Keratinocyte (primary cell): ENCODE data around the gene FIBP. TPM values are rescaled to one million over a fixed set of nuclear protein-coding genes. Genes with fewer than 3 reads are reported as not detected.

Source experiments
- DNase-seq: peaks from one replicate; pipeline ENCODE4 v3.0.0-alpha.2; 2011; ENCODE audit warnings: low read depth, missing footprints, low spot score
- FAIRE-seq: peaks from 2 replicates; lab custom pipeline; 2011; peaks lifted over from hg19 to GRCh38; lab: Jason Lieb, UNC
- H2AFZ ChIP-seq: 2 replicates; pipeline ENCODE4 v1.6.0; 2012; ENCODE audit warnings: low read length, control low read depth, inconsistent platforms; ENCODE audit not compliant: control insufficient read depth
- H3K27ac ChIP-seq: 2 replicates; pipeline ENCODE4 v1.5.1; 2011; ENCODE audit warnings: low read length; ENCODE audit not compliant: control insufficient read depth, insufficient read depth
- H3K27me3 ChIP-seq: 3 replicates; pipeline ENCODE4 v1.6.0; 2011; ENCODE audit warnings: low read length; ENCODE audit not compliant: control insufficient read depth, insufficient read depth; ENCODE audit errors: extremely low read depth
- H3K36me3 ChIP-seq, 2 experiments: 2 replicates in 1 of 2; 3 replicates in 1 of 2; pipeline ENCODE4 v1.5.1; 2011; ENCODE audit warnings: low read length in 2 of 2, mild to moderate bottlenecking in 1 of 2; ENCODE audit not compliant: control insufficient read depth in 2 of 2, insufficient read depth in 2 of 2; ENCODE audit errors: extremely low read depth in 1 of 2
- H3K4me1 ChIP-seq: 3 replicates; pipeline ENCODE4 v1.5.1; 2011; ENCODE audit warnings: low read length; ENCODE audit not compliant: control insufficient read depth, insufficient read depth; ENCODE audit errors: extremely low read depth
- H3K4me2 ChIP-seq: 3 replicates; pipeline ENCODE4 v1.6.0; 2011; ENCODE audit warnings: low read depth, low read length; ENCODE audit not compliant: control insufficient read depth, insufficient read depth; ENCODE audit errors: extremely low read depth
- H3K4me3 ChIP-seq, 3 experiments: fragments of 200-600 bp in 1 of 3; sonication (generic) in 1 of 3; 2 replicates in 2 of 3; 3 replicates in 1 of 3; pipeline ENCODE4 v1.5.1; 2011 to 2016; ENCODE audit warnings: low read length in 3 of 3, mild to moderate bottlenecking in 3 of 3, control low read depth in 2 of 3, inconsistent platforms in 1 of 3, low read depth in 1 of 3, mixed read lengths in 1 of 3, mixed run types in 1 of 3, moderate library complexity in 1 of 3; ENCODE audit not compliant: control insufficient read depth in 2 of 3, insufficient read depth in 2 of 3; ENCODE audit errors: extremely low read depth in 1 of 3
- H3K79me2 ChIP-seq: 2 replicates; pipeline ENCODE4 v1.6.0; 2012; ENCODE audit warnings: low read length; ENCODE audit not compliant: control insufficient read depth, insufficient read depth
- H3K9ac ChIP-seq: 3 replicates; pipeline ENCODE4 v1.6.0; 2011; ENCODE audit warnings: low read length; ENCODE audit not compliant: control insufficient read depth, insufficient read depth; ENCODE audit errors: extremely low read depth
- H3K9me1 ChIP-seq: 3 replicates; pipeline ENCODE4 v1.6.0; 2011; ENCODE audit warnings: low read length; ENCODE audit not compliant: control insufficient read depth, insufficient read depth; ENCODE audit errors: extremely low read depth
- H3K9me3 ChIP-seq: 2 replicates; pipeline ENCODE4 v1.5.1; 2012; ENCODE audit warnings: low read depth, low read length; ENCODE audit not compliant: control insufficient read depth
- H4K20me1 ChIP-seq: 3 replicates; pipeline ENCODE4 v1.6.0; 2011; ENCODE audit warnings: low read length; ENCODE audit not compliant: control insufficient read depth, insufficient read depth; ENCODE audit errors: extremely low read depth
- EZH2 ChIP-seq: IDR thresholded peaks from one replicate; pipeline ENCODE4 v1.6.1; 2012; ENCODE audit warnings: inconsistent platforms, mild to moderate bottlenecking, low read length, moderate library complexity
- dilution Hi-C: fragments of 300-500 bp; cut with MboI; formaldehyde crosslinking; loops from one replicate; pipeline ENCODE4 v1.7.0; 2020; ENCODE audit warnings: low sequenced_read_pairs; ENCODE audit not compliant: extremely low pct_ligation_motif_present
- polyA plus RNA-seq, 5 experiments: library from polyadenylated mRNA; depleted of rRNA in 3 of 5; stranded (reverse) in 3 of 5; stranded (forward) in 1 of 5; unstranded in 1 of 5; fragments of >200 nt; gene quantifications; 1 replicate in 1 of 5; 2 replicates in 3 of 5; 3 replicates in 1 of 5; pipeline versions ENCODE4 v1.2.1 to v1.2.3, GENCODE V29; 2011 to 2012; ENCODE audit warnings: missing spikeins in 2 of 5, low read depth in 1 of 5, low replicate concordance in 1 of 5
- TF ChIP-seq, protein P1 (sequence below), 3 experiments: IDR thresholded peaks in 1 of 3; conservative IDR thresholded peaks in 1 of 3; optimal IDR thresholded peaks in 1 of 3; 2 replicates in 2 of 3; 3 replicates in 1 of 3; pipeline versions ENCODE3 to v1.5.1; 2011; ENCODE audit warnings: low read length in 3 of 3, mild to moderate bottlenecking in 3 of 3, moderate library complexity in 2 of 3, control low read depth in 1 of 3, inconsistent platforms in 1 of 3; ENCODE audit not compliant: insufficient read depth in 2 of 3; ENCODE audit errors: extremely low read depth in 1 of 3

Gene FIBP
- polyA plus RNA-seq, 1 donor (not counting 4 experiments of a cell fraction or from before 2014, with no cell fraction given) = 95.1 TPM

DNA sequence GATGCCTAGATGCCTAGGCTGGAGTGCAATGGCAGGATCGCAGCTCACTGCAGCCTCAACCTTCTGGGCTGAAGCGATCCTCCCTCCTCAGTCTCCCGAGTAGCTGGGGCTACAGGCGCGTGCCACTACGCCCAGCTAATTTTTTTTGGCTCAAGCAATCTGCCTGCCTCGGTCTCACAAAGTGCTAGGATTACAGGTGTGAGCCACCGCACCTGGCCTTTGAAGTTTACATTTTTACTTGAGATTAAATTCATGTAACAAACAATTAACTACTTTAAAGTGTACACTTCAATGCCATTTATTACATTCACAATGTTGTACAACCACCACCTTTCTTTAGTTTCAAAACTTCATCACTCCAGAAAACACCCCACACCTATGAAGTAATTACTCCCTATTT is 15.4 kb upstream of the FIBP start:
- Histone ChIP-seq H3K79me2 (peaks cover 22% of the 10 kb centered on the region), H3K36me3 (peaks cover 0 to 3% of the 10 kb centered on the region in 2 experiments), H3K4me1 (peaks cover 39% of the 10 kb centered on the region), H3K27ac (peak overlapping the region; percentile 74), H3K4me2 (peak overlapping the region; percentile 52), H3K9me3 (no peaks in the 10 kb centered on the region), H3K9ac (peak overlapping the region; percentile 64), H2AFZ (no peak overlapping the region), H3K9me1 (no peaks in the 10 kb centered on the region), H3K4me3 (no peak overlapping the region), H4K20me1 (no peaks in the 10 kb centered on the region), H3K27me3 (no peaks in the 10 kb centered on the region)
- DNase-seq (no peak), FAIRE-seq (no peak)
- dilution Hi-C loops = no loop called here
- no peak for TF ChIP-seq EZH2

DNA sequence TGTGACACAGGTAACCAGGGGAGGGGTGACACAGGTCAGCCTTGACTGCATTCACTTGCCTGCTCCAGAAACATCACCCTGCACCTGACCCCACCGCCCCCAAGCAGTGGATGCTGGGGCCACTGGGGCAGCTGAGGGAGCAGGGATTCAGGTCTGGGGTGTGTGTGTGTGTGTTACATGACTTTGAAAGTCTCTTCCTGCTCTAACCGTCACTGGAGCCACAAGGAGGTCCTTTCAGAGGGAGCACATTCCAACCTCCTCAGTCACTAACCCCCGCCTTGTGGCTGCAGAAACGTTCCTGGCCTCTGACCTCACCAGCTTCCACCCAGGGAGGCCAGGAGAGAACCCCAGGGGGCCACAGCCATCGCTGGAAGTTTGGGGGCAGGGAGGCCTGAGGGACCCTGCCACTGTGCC is 14.8 kb upstream of the FIBP start:
- H2AFZ ChIP-seq = peak overlapping the region; percentile 36
- H3K36me3 ChIP-seq = peaks cover 1 to 9% of the 10 kb centered on the region in 2 experiments
- H3K4me2 ChIP-seq = peak overlapping the region; percentile 52
- peaks cover 28% of the 10 kb centered on the region for H3K79me2 ChIP-seq
- DNase-seq = no peak
- no peaks in the 10 kb centered on the region for H3K27me3 ChIP-seq
- no peaks in the 10 kb centered on the region for H4K20me1 ChIP-seq
- dilution Hi-C loops = no loop called here
- TF ChIP-seq, protein P1, sequence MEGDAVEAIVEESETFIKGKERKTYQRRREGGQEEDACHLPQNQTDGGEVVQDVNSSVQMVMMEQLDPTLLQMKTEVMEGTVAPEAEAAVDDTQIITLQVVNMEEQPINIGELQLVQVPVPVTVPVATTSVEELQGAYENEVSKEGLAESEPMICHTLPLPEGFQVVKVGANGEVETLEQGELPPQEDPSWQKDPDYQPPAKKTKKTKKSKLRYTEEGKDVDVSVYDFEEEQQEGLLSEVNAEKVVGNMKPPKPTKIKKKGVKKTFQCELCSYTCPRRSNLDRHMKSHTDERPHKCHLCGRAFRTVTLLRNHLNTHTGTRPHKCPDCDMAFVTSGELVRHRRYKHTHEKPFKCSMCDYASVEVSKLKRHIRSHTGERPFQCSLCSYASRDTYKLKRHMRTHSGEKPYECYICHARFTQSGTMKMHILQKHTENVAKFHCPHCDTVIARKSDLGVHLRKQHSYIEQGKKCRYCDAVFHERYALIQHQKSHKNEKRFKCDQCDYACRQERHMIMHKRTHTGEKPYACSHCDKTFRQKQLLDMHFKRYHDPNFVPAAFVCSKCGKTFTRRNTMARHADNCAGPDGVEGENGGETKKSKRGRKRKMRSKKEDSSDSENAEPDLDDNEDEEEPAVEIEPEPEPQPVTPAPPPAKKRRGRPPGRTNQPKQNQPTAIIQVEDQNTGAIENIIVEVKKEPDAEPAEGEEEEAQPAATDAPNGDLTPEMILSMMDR (optimal IDR thresholded peaks at IDR 0.05 in 1 of 3, IDR thresholded peaks at IDR 0.05 in 1 of 3, conservative IDR thresholded peaks at IDR 0.05 in 1 of 3; ENCODE audit: extremely low read depth in 1 of 3, insufficient read depth in 2 of 3, low read length in 3 of 3) = no peak
- TF ChIP-seq EZH2 = no peak
- peaks cover 44% of the 10 kb centered on the region for H3K4me1 ChIP-seq
- peak overlapping the region; percentile 74 for H3K27ac ChIP-seq
- no peaks in the 10 kb centered on the region for H3K9me1 ChIP-seq
- no peaks in the 10 kb centered on the region for H3K9me3 ChIP-seq
- FAIRE-seq = no peak
- no peak overlapping the region for H3K4me3 ChIP-seq
- peak overlapping the region; percentile 64 for H3K9ac ChIP-seq

DNA sequence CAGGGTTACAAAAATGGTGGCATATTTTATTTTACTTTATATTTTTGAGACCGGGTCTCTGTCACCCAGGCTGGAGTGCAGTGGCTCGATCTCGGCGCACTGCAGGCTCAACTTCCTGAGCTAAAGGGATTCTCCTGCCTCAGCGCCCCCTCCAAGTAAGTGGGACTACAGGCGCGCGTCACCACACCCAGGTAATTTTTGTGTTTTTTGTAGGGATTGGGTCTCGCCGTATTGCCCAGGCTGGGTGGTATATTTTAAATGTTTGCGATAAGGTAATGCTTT is 12.6 kb upstream of the FIBP start:
- peaks cover 57% of the 10 kb centered on the region for H3K4me1 ChIP-seq
- peaks cover 51% of the 10 kb centered on the region for H3K79me2 ChIP-seq
- H3K9me1 ChIP-seq = peaks cover 2% of the 10 kb centered on the region
- peaks cover 13 to 26% of the 10 kb centered on the region in 2 experiments for H3K36me3 ChIP-seq
- H3K4me2 ChIP-seq = peak overlapping the region; percentile 82
- H3K4me3 ChIP-seq = peak overlapping the region in 2 of 3 experiments; percentile 44 to 51
- FAIRE-seq (no peak), DNase-seq (no peak)
- H3K9ac ChIP-seq = peak overlapping the region; percentile 44
- no peaks in the 10 kb centered on the region for H3K9me3 ChIP-seq
- no peaks in the 10 kb centered on the region for H3K27me3 ChIP-seq
- H3K27ac ChIP-seq = peak overlapping the region; percentile 76
- H2AFZ ChIP-seq = no peak overlapping the region
- dilution Hi-C loops = no loop called here
- TF ChIP-seq EZH2 = no peak
- TF ChIP-seq, protein P1 (optimal IDR thresholded peaks at IDR 0.05 in 1 of 3, IDR thresholded peaks at IDR 0.05 in 1 of 3, conservative IDR thresholded peaks at IDR 0.05 in 1 of 3; ENCODE audit: extremely low read depth in 1 of 3, insufficient read depth in 2 of 3, low read length in 3 of 3) = no peak
- peaks cover 18% of the 10 kb centered on the region for H4K20me1 ChIP-seq
